WTC11 (cell line): ENCODE measurements around the gene RAPGEF5. TPM values are rescaled to one million over a fixed set of nuclear protein-coding genes. Genes with fewer than 3 reads are reported as not detected.

Source experiments
- ATAC-seq: fragments of 200-7000 bp; cut with Tn5 transposase; 2 replicates; pipeline ENCODE4 v1.10.0; 2021; ENCODE audit warnings: mild to moderate bottlenecking, moderate library complexity
- CTCF ChIA-PET: fragments of 300-600 bp; sonication (Branson Sonifier 250); formaldehyde crosslinking; loops from one replicate; lab custom pipeline; 2021; ENCODE audit warnings: antibody characterized with exemption; lab: Charles Lee
- POLR2A ChIA-PET: fragments of 350-600 bp; sonication (Branson Sonifier 250); formaldehyde crosslinking; loops from one replicate; lab custom pipeline; 2021; ENCODE audit warnings: antibody characterized with exemption; lab: Charles Lee
- DNase-seq: peaks from one replicate; pipeline ENCODE4 v3.0.0; 2021; ENCODE audit warnings: low spot score
- H3K27ac Mint-ChIP-seq: 2 replicates; pipeline ENCODE4 v1.8.0; 2021; ENCODE audit warnings: mixed read lengths
- H3K27me3 Mint-ChIP-seq: 2 replicates; pipeline ENCODE4 v1.8.0; 2021; ENCODE audit warnings: low read depth, mild to moderate bottlenecking, moderate library complexity, mixed read lengths
- H3K36me3 Mint-ChIP-seq: 2 replicates; pipeline ENCODE4 v1.8.0; 2021; ENCODE audit warnings: mixed read lengths
- H3K4me1 Mint-ChIP-seq: 2 replicates; pipeline ENCODE4 v1.8.0; 2022; ENCODE audit warnings: mixed read lengths
- H3K4me3 Mint-ChIP-seq: 2 replicates; pipeline ENCODE4 v1.8.0; 2021; ENCODE audit warnings: mild to moderate bottlenecking, moderate library complexity, mixed read lengths
- H3K9me3 Mint-ChIP-seq: 2 replicates; pipeline ENCODE4 v1.8.0; 2021; ENCODE audit warnings: mixed read lengths
- ARID4B ChIP-seq: sonication (generic); formaldehyde crosslinking; IDR thresholded peaks from 2 replicates; pipeline ENCODE4 v1.8.0; 2023; ENCODE audit warnings: missing genetic modification reagents, mild to moderate bottlenecking, borderline replicate concordance
- CBFB ChIP-seq: sonication (generic); formaldehyde crosslinking; IDR thresholded peaks from 2 replicates; pipeline ENCODE4 v1.8.1; 2022; ENCODE audit warnings: mild to moderate bottlenecking, low read depth, missing genetic modification reagents
- CDX4 ChIP-seq: fragments of 250-450 bp; sonication (Bioruptor Pico); IDR thresholded peaks from 2 replicates; pipeline ENCODE4 v1.9.0; 2021; ENCODE audit warnings: moderate library complexity, mild to moderate bottlenecking, inconsistent platforms, borderline replicate concordance
- EMX1 ChIP-seq: fragments of 250-450 bp; sonication (Bioruptor Pico); IDR thresholded peaks from 2 replicates; pipeline ENCODE4 v1.8.0; 2021; ENCODE audit warnings: mild to moderate bottlenecking
- ERG ChIP-seq: fragments of 250-450 bp; sonication (Bioruptor Pico); IDR thresholded peaks from 2 replicates; pipeline ENCODE4 v1.8.0; 2021; ENCODE audit warnings: mild to moderate bottlenecking
- FOXP1 ChIP-seq: sonication (generic); formaldehyde crosslinking; IDR thresholded peaks from 2 replicates; pipeline ENCODE4 v1.8.0; 2022; ENCODE audit warnings: missing genetic modification reagents, mild to moderate bottlenecking, moderate library complexity, borderline replicate concordance
- GTF2I ChIP-seq: fragments of 250-450 bp; sonication (Bioruptor Pico); conservative IDR thresholded peaks from 2 replicates; pipeline ENCODE4 v1.4.0; 2021; ENCODE audit warnings: mild to moderate bottlenecking
- IRF2 ChIP-seq: sonication (generic); formaldehyde crosslinking; IDR thresholded peaks from 2 replicates; pipeline ENCODE4 v1.8.0; 2022; ENCODE audit warnings: low read depth, missing genetic modification reagents, borderline replicate concordance
- MXD4 ChIP-seq: fragments of 250-450 bp; sonication (Bioruptor Pico); IDR thresholded peaks from 2 replicates; pipeline ENCODE4 v1.8.0; 2021; ENCODE audit warnings: mild to moderate bottlenecking, moderate library complexity, borderline replicate concordance
- NFE2L1 ChIP-seq: sonication (generic); formaldehyde crosslinking; IDR thresholded peaks from 2 replicates; pipeline ENCODE4 v1.8.1; 2023; ENCODE audit warnings: missing genetic modification reagents
- SMAD3 ChIP-seq: sonication (generic); formaldehyde crosslinking; IDR thresholded peaks from 2 replicates; pipeline ENCODE4 v1.8.0; 2022; ENCODE audit warnings: missing genetic modification reagents, mild to moderate bottlenecking, borderline replicate concordance
- ZNF281 ChIP-seq: sonication (generic); formaldehyde crosslinking; IDR thresholded peaks from 2 replicates; pipeline ENCODE4 v1.8.0; 2023; ENCODE audit warnings: mild to moderate bottlenecking, missing genetic modification reagents
- ZNF512 ChIP-seq: sonication (generic); formaldehyde crosslinking; IDR thresholded peaks from 2 replicates; pipeline ENCODE4 v1.8.1; 2022; ENCODE audit warnings: missing genetic modification reagents, borderline replicate concordance
- total RNA-seq: library from RNA; stranded (reverse); gene quantifications from 3 replicates; pipeline ENCODE4 v1.2.3, GENCODE V29; 2021

Gene RAPGEF5
- total RNA-seq, 1 experiment from 2014 or later, result 12.3 TPM

- TF ChIP-seq ARID4B (CRISPR knock-in tag), result no peak
- no peak for TF ChIP-seq GTF2I (CRISPR knock-in tag)
- no peak for TF ChIP-seq EMX1 (CRISPR knock-in tag)
- no peak for TF ChIP-seq FOXP1 (CRISPR knock-in tag)
- no peak for TF ChIP-seq ERG (CRISPR knock-in tag)
Measured at GRCh38 chr7:22185559-22185958, 171.4 kb downstream of the RAPGEF5 start (continued).

GRCh38 chr7:22184549-22185199, 172.3 kb downstream of the RAPGEF5 start:
- H3K4me1 Mint-ChIP-seq, result peaks cover 42% of the 10 kb centered on the region
- TF ChIP-seq IRF2 (no peak), ZNF281 (CRISPR knock-in tag) (no peak), CDX4 (CRISPR knock-in tag) (no peak), SMAD3 (CRISPR knock-in tag) (no peak), ZNF512 (no peak), CBFB (CRISPR knock-in tag) (no peak), ERG (CRISPR knock-in tag) (no peak), NFE2L1 (CRISPR knock-in tag) (no peak), MXD4 (CRISPR knock-in tag) (no peak)
- TF ChIP-seq, all 79 proteins: peak for 0
- ATAC-seq (peak; percentile 87), DNase-seq (peak; percentile 27)
- H3K36me3 Mint-ChIP-seq, result peaks cover 12% of the 10 kb centered on the region
- H3K9me3 Mint-ChIP-seq, result peaks cover 13% of the 10 kb centered on the region
- no peaks in the 10 kb centered on the region for H3K27me3 Mint-ChIP-seq
- H3K27ac Mint-ChIP-seq, result peak overlapping the region; percentile 9
- ChIA-PET CTCF (interaction anchor here (0.6 to 1.9 kb wide), 2 partner anchors 75 to 1002 kb away, joined by 3 to 13 read pairs; no protein-coding TSS in a partner anchor), POLR2A (no interaction called here)
- H3K4me3 Mint-ChIP-seq, result peak overlapping the region; percentile 9
